Choroid plexus epithelial cell (primary cell): Measurements from ENCODE around the gene FGD5.

Experiments
- DNase-seq: peaks from one replicate; pipeline ENCODE4 v3.0.0-alpha.2; 2010; ENCODE audit warnings: low read depth
- H3K4me3 ChIP-seq: 2 replicates; pipeline ENCODE4 v1.5.1; 2011; ENCODE audit warnings: low read depth, mild to moderate bottlenecking, control low read depth, low read length, moderate library complexity
- TF ChIP-seq, protein P1 (sequence below): conservative IDR thresholded peaks from 2 replicates; pipeline ENCODE4 v1.5.1; 2011; ENCODE audit warnings: low read depth, mild to moderate bottlenecking, control low read depth, inconsistent platforms, low read length, moderate library complexity

FGD5 gene

DNA sequence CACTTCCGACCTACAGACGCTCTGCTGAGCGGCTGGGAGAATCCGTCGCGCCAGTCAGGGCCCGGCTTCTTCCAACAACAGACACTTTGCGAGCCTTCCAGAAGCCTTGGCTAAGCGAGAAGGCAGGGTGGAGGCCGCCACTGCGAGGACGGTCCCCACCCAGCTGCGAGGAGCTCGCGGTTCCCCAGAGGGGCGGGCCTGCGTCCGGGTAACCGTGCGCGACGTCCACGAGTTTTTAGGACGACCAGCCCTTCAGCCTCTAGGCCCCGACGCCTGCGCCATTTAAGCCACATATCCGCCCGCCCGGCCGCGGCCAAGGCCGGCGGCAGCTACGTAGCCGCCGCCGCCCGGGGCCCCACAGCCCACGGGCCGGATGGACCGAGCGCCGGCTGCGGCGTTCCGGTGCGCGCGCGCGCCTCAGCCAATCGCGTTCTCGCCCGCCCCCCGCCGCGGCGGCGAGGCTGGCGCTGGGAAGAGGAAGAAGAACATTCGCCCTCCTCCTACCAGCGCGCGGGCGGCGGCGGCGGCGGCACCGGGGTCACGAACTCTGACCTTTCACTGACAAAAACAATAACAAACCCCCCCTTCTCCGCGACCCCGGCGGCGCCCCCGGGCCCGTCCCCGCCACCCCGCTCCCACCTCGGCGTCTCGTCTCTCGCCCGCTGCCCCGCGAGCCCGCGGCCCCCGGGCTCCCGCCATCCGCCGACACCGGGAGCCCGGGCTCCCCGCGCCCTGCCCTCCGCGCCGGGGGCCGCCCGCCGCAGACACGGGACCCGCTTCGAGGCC lies 128.5 kb downstream of the FGD5 start, which contains the start of gene NR2C2:
Gene NR2C2, plus strand, starts transcription at position 484 of the 786 bp plus-strand sequence. CDS start 56,332 bp downstream, outside the sequence.
- TF ChIP-seq, protein P1, sequence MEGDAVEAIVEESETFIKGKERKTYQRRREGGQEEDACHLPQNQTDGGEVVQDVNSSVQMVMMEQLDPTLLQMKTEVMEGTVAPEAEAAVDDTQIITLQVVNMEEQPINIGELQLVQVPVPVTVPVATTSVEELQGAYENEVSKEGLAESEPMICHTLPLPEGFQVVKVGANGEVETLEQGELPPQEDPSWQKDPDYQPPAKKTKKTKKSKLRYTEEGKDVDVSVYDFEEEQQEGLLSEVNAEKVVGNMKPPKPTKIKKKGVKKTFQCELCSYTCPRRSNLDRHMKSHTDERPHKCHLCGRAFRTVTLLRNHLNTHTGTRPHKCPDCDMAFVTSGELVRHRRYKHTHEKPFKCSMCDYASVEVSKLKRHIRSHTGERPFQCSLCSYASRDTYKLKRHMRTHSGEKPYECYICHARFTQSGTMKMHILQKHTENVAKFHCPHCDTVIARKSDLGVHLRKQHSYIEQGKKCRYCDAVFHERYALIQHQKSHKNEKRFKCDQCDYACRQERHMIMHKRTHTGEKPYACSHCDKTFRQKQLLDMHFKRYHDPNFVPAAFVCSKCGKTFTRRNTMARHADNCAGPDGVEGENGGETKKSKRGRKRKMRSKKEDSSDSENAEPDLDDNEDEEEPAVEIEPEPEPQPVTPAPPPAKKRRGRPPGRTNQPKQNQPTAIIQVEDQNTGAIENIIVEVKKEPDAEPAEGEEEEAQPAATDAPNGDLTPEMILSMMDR = no peak
- H3K4me3 ChIP-seq = peak within 1 kb of the TSS; percentile 94
- peak; percentile 78 for DNase-seq

DNA sequence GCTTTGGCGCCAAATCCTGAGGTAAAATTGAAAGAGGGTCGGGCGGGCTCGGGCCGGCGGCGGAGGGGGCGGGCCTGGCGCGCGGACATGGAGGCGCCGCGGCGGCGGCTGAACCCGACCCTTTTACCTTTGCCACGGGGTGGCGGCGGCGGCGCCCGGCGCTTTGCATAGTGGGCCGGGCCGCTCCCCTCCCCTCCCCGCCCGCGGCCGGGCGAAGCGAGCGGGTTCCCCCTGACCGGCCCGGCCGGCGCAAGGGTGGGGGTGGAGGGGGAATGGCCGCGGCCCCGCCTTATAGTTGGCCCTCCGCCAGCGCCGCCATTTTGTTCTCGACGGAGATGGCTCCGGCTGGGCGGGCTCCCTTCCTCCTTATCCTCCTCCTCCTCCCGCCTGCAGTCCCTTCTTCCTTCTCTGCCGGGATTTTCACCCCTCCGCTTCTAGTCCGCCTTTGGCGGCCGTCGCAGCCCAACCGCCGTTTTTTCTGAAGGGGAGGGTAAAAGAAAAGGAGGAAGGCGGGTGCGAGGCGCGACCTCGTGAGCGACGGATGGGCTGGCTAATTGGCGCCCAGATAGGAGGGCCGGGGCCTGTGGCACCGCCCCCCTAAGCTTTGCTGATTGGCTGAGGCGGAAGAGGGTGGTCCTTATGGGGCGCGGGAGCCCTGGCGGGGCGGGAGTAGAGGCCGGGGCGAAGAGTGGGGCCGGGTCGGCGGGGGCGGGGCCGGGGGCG lies 129.3 kb downstream of the FGD5 start:
- peak; percentile 98 for DNase-seq
- peak overlapping the region; percentile 94 for H3K4me3 ChIP-seq
- TF ChIP-seq, protein P1 = no peak

DNA sequence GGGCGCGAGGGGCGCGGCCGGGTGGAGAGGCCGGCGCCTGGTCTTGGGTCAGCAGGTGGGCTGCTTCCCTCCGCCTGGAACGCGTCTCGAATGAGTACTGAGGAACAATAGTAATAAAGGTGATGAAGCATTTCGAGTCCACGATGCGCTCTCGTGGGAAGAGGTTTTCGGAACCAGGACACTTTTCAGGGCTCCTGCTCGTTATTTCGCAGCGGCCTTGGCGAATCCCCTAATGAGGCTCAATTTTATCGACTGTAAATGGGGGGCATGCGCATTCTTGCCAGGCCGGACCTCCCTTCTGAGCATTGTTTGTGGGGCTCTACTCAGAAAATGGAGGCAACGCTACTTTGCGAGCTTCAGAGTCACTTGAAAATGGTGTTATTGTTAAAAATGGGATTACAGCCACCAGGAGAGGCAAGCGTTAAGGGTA lies 129.9 kb downstream of the FGD5 start:
- DNase-seq = no peak
- TF ChIP-seq, protein P1 = peak; percentile 22
- peak overlapping the region; percentile 68 for H3K4me3 ChIP-seq

DNA sequence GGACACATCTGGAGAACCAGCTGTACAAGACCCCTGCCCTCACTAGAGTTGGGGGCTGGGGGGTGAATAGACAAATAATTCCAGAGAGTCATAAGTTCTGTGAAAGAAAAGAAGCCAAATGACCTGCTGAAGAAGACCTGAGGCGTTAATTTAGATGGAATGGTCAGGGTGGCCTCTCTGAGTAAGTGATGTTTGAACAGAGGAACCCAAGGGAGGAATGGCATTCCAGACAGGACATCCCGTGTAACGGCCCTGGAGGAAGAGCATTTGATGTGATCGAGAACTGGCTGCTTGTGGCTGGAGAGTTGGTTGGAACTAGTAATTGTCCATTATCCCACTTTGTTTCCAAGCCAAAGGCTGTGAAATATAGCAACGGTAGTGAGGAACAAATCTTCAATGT lies 130.4 kb downstream of the FGD5 start:
- TF ChIP-seq, protein P1 = no peak
- peak overlapping the region; percentile 68 for H3K4me3 ChIP-seq
- peak; percentile 19 for DNase-seq

DNA sequence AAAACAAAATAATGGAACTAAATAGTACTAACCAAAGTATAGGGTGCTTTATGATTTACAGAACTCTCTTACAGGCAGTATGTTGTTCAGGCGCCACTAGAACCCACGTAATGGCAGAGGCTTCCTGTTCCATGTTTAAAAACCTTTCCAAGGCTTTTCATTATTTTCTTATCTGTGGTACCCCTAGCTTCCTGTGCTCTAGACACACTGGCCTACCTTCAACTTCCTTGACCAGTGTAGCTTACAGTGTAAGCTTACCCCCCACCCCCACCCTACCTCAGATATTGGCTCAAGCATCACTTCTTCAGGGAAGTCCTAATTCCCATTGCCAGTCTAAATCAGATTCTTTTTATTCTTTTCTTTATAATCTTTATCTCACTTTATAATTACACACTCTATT lies 131.5 kb downstream of the FGD5 start:
- DNase-seq = no peak
- TF ChIP-seq, protein P1 = no peak
- H3K4me3 ChIP-seq = no peak overlapping the region

DNA sequence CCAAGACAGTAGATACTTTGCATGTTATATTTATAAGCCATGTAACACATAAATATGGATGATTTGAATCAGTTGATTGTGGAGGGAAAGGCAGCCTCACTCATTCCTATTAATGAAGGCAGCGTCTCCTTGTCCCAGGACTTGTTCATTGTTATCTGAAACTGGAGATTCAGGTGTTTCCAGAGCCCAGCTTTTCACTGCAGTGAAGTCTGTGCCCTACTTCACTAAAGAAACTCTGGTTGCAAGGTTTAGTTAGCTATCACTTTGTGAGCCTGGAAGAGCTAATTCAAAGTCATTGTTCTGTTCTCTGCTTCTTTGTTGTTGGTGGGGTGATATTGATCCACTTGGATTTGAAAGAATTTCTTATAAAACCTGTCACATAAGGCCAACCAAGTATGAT lies 138.4 kb downstream of the FGD5 start:
- DNase-seq = no peak
- no peak overlapping the region for H3K4me3 ChIP-seq
- TF ChIP-seq, protein P1 = no peak
